ENCODE results near the gene TBX15.
A peak's percentile ranks its signal among the peaks of the same experiment; 100 is the strongest.

The TBX15 gene

GRCh38 chr1:119001181-119002027, 13.3 kb upstream of the TBX15 start:
- Histone ChIP-seq H3K4me3 (ENCODE audit: low read depth, low read length) (peak overlapping the region; percentile 45), H3K27ac (ENCODE audit: low read depth, low read length) (no peak overlapping the region), H3K9me3 (ENCODE audit: control insufficient read depth, insufficient read depth, low read length) (no peaks in the 10 kb centered on the region), H3K27me3 (ENCODE audit: control insufficient read depth, insufficient read depth, low read length) (peaks cover 100% of the 10 kb centered on the region), H3K36me3 (ENCODE audit: control insufficient read depth, insufficient read depth, low read length) (no peaks in the 10 kb centered on the region), H3K9ac (ENCODE audit: low read depth, low read length) (no peak overlapping the region), H3K4me1 (ENCODE audit: control insufficient read depth, insufficient read depth, low read length) (peaks cover 28% of the 10 kb centered on the region)

GRCh38 chr1:119000371-119001180, 12.4 kb upstream of the TBX15 start:
- no peak overlapping the region for H3K9ac ChIP-seq (ENCODE audit: low read depth, low read length)
- H3K27me3 ChIP-seq (ENCODE audit: control insufficient read depth, insufficient read depth, low read length) = peaks cover 100% of the 10 kb centered on the region
- H3K9me3 ChIP-seq (ENCODE audit: control insufficient read depth, insufficient read depth, low read length) = no peaks in the 10 kb centered on the region
- peak overlapping the region; percentile 45 for H3K4me3 ChIP-seq (ENCODE audit: low read depth, low read length)
- peaks cover 28% of the 10 kb centered on the region for H3K4me1 ChIP-seq (ENCODE audit: control insufficient read depth, insufficient read depth, low read length)
- no peaks in the 10 kb centered on the region for H3K36me3 ChIP-seq (ENCODE audit: control insufficient read depth, insufficient read depth, low read length)
- H3K27ac ChIP-seq (ENCODE audit: low read depth, low read length) = no peak overlapping the region

- H3K36me3 ChIP-seq (ENCODE audit: control insufficient read depth, insufficient read depth, low read length) = no peaks in the 10 kb centered on the region
- H3K9me3 ChIP-seq (ENCODE audit: control insufficient read depth, insufficient read depth, low read length) = no peaks in the 10 kb centered on the region
- H3K27me3 ChIP-seq (ENCODE audit: control insufficient read depth, insufficient read depth, low read length) = peaks cover 100% of the 10 kb centered on the region
- H3K4me3 ChIP-seq (ENCODE audit: low read depth, low read length) = no peak overlapping the region; the same call in 1 of the 2 replicates
- no peak overlapping the region for H3K9ac ChIP-seq (ENCODE audit: low read depth, low read length)
- peaks cover 28% of the 10 kb centered on the region for H3K4me1 ChIP-seq (ENCODE audit: control insufficient read depth, insufficient read depth, low read length)
- H3K27ac ChIP-seq (ENCODE audit: low read depth, low read length) = no peak overlapping the region
Observed at GRCh38 chr1:118999348-119000071, 11.4 kb upstream of the TBX15 start.

- no peaks in the 10 kb centered on the region for H3K36me3 ChIP-seq (ENCODE audit: control insufficient read depth, insufficient read depth, low read length)
- no peaks in the 10 kb centered on the region for H3K9me3 ChIP-seq (ENCODE audit: control insufficient read depth, insufficient read depth, low read length)
- H3K4me1 ChIP-seq (ENCODE audit: control insufficient read depth, insufficient read depth, low read length) = peaks cover 32% of the 10 kb centered on the region
- no peak overlapping the region for H3K4me3 ChIP-seq (ENCODE audit: low read depth, low read length)
- H3K27me3 ChIP-seq (ENCODE audit: control insufficient read depth, insufficient read depth, low read length) = peaks cover 100% of the 10 kb centered on the region
- H3K27ac ChIP-seq (ENCODE audit: low read depth, low read length) = no peak overlapping the region
- no peak overlapping the region for H3K9ac ChIP-seq (ENCODE audit: low read depth, low read length)
Observed at GRCh38 chr1:118998171-118998570, 10.0 kb upstream of the TBX15 start.

GRCh38 chr1:118997225-118997624, 9.1 kb upstream of the TBX15 start:
- Histone ChIP-seq H3K27me3 (ENCODE audit: control insufficient read depth, insufficient read depth, low read length) (peaks cover 100% of the 10 kb centered on the region), H3K9me3 (ENCODE audit: control insufficient read depth, insufficient read depth, low read length) (no peaks in the 10 kb centered on the region), H3K9ac (ENCODE audit: low read depth, low read length) (no peak overlapping the region), H3K36me3 (ENCODE audit: control insufficient read depth, insufficient read depth, low read length) (no peaks in the 10 kb centered on the region), H3K27ac (ENCODE audit: low read depth, low read length) (no peak overlapping the region), H3K4me3 (ENCODE audit: low read depth, low read length) (no peak overlapping the region), H3K4me1 (ENCODE audit: control insufficient read depth, insufficient read depth, low read length) (peaks cover 31% of the 10 kb centered on the region)

GRCh38 chr1:118995312-118996016, 7.3 kb upstream of the TBX15 start:
- Histone ChIP-seq H3K9me3 (ENCODE audit: control insufficient read depth, insufficient read depth, low read length) (no peaks in the 10 kb centered on the region), H3K27me3 (ENCODE audit: control insufficient read depth, insufficient read depth, low read length) (peaks cover 100% of the 10 kb centered on the region), H3K36me3 (ENCODE audit: control insufficient read depth, insufficient read depth, low read length) (no peaks in the 10 kb centered on the region), H3K4me3 (ENCODE audit: low read depth, low read length) (no peak overlapping the region), H3K9ac (ENCODE audit: low read depth, low read length) (no peak overlapping the region), H3K27ac (ENCODE audit: low read depth, low read length) (no peak overlapping the region), H3K4me1 (ENCODE audit: control insufficient read depth, insufficient read depth, low read length) (peaks cover 37% of the 10 kb centered on the region)

- H3K27ac ChIP-seq (ENCODE audit: low read depth, low read length) = no peak overlapping the region
- H3K27me3 ChIP-seq (ENCODE audit: control insufficient read depth, insufficient read depth, low read length) = peaks cover 100% of the 10 kb centered on the region
- H3K4me3 ChIP-seq (ENCODE audit: low read depth, low read length) = no peak overlapping the region
- no peaks in the 10 kb centered on the region for H3K36me3 ChIP-seq (ENCODE audit: control insufficient read depth, insufficient read depth, low read length)
- H3K9me3 ChIP-seq (ENCODE audit: control insufficient read depth, insufficient read depth, low read length) = no peaks in the 10 kb centered on the region
- no peak overlapping the region for H3K9ac ChIP-seq (ENCODE audit: low read depth, low read length)
- peaks cover 45% of the 10 kb centered on the region for H3K4me1 ChIP-seq (ENCODE audit: control insufficient read depth, insufficient read depth, low read length)
Observed at GRCh38 chr1:118993700-118994026, 5.5 kb upstream of the TBX15 start.

- H3K27ac ChIP-seq (ENCODE audit: low read depth, low read length) = no peak overlapping the region
- peak overlapping the region; percentile 3; the same call in 1 of the 2 replicates for H3K4me3 ChIP-seq (ENCODE audit: low read depth, low read length)
- H3K36me3 ChIP-seq (ENCODE audit: control insufficient read depth, insufficient read depth, low read length) = no peaks in the 10 kb centered on the region
- H3K9ac ChIP-seq (ENCODE audit: low read depth, low read length) = no peak overlapping the region
- H3K4me1 ChIP-seq (ENCODE audit: control insufficient read depth, insufficient read depth, low read length) = peaks cover 48% of the 10 kb centered on the region
- no peaks in the 10 kb centered on the region for H3K9me3 ChIP-seq (ENCODE audit: control insufficient read depth, insufficient read depth, low read length)
- H3K27me3 ChIP-seq (ENCODE audit: control insufficient read depth, insufficient read depth, low read length) = peaks cover 100% of the 10 kb centered on the region
Observed at GRCh38 chr1:118992868-118993699, 4.9 kb upstream of the TBX15 start.

GRCh38 chr1:118992237-118992825, 4.2 kb upstream of the TBX15 start:
- Histone ChIP-seq H3K9ac (ENCODE audit: low read depth, low read length) (no peak overlapping the region), H3K27me3 (ENCODE audit: control insufficient read depth, insufficient read depth, low read length) (peaks cover 100% of the 10 kb centered on the region), H3K36me3 (ENCODE audit: control insufficient read depth, insufficient read depth, low read length) (no peaks in the 10 kb centered on the region), H3K9me3 (ENCODE audit: control insufficient read depth, insufficient read depth, low read length) (no peaks in the 10 kb centered on the region), H3K27ac (ENCODE audit: low read depth, low read length) (no peak overlapping the region), H3K4me3 (ENCODE audit: low read depth, low read length) (no peak overlapping the region), H3K4me1 (ENCODE audit: control insufficient read depth, insufficient read depth, low read length) (peaks cover 48% of the 10 kb centered on the region)

All from HUES48 (cell line).